Skin of body (tissue), 2 donors: ENCODE results near the gene CACHD1. TPM values are rescaled to one million over a fixed set of nuclear protein-coding genes. Genes with fewer than 3 reads are reported as not detected.
A peak's percentile ranks its signal among the peaks of the same experiment; 100 is the strongest.

Source experiments
- DNase-seq: peaks from one replicate; lab custom pipeline; 2025; lab: John Stamatoyannopoulos, UW
- total RNA-seq: library from RNA; depleted of rRNA; stranded (reverse); fragments of >200 nt; gene quantifications from one replicate; pipeline ENCODE4 v1.2.3, GENCODE V29; 2014

The CACHD1 gene
- total RNA-seq, 1 donor from 2014 or later: 25.4 TPM

- no peak for DNase-seq
Observed at GRCh38 chr1:64472805-64473204, 2.9 kb downstream of the CACHD1 start.

- DNase-seq: no peak
Observed at GRCh38 chr1:64473367-64473766, 3.4 kb downstream of the CACHD1 start.

- no peak for DNase-seq
Observed at GRCh38 chr1:64474133-64474532, 4.2 kb downstream of the CACHD1 start.

- no peak for DNase-seq
Observed at GRCh38 chr1:64474665-64475439, 4.9 kb downstream of the CACHD1 start.

- DNase-seq: peak; percentile 69
Observed at GRCh38 chr1:64476251-64476952, 6.5 kb downstream of the CACHD1 start.

GRCh38 chr1:64478594-64479470 is 8.9 kb downstream of the CACHD1 start:
- DNase-seq: no peak

GRCh38 chr1:64479874-64480273 is 9.9 kb downstream of the CACHD1 start:
- no peak for DNase-seq

GRCh38 chr1:64480999-64481772 is 11.3 kb downstream of the CACHD1 start:
- no peak for DNase-seq

- no peak for DNase-seq
Observed at GRCh38 chr1:64482128-64482527, 12.2 kb downstream of the CACHD1 start.

- no peak for DNase-seq
Observed at GRCh38 chr1:64482720-64483119, 12.8 kb downstream of the CACHD1 start.

- no peak for DNase-seq
Observed at GRCh38 chr1:64483731-64484414, 13.9 kb downstream of the CACHD1 start.

GRCh38 chr1:64484651-64485050 is 14.7 kb downstream of the CACHD1 start:
- no peak for DNase-seq

GRCh38 chr1:64486193-64486592 is 16.3 kb downstream of the CACHD1 start:
- DNase-seq: no peak

GRCh38 chr1:64487061-64487460 is 17.1 kb downstream of the CACHD1 start:
- no peak for DNase-seq

- no peak for DNase-seq
Observed at GRCh38 chr1:64488862-64489261, 18.9 kb downstream of the CACHD1 start.

- DNase-seq: no peak
Observed at GRCh38 chr1:64489707-64490106, 19.8 kb downstream of the CACHD1 start.

- no peak for DNase-seq
Observed at GRCh38 chr1:64490213-64490818, 20.4 kb downstream of the CACHD1 start.

- DNase-seq: no peak
Observed at GRCh38 chr1:64492424-64492823, 22.5 kb downstream of the CACHD1 start.

GRCh38 chr1:64493831-64494230 is 23.9 kb downstream of the CACHD1 start:
- DNase-seq: no peak

GRCh38 chr1:64494659-64495058 is 24.7 kb downstream of the CACHD1 start:
- DNase-seq: no peak
